Measurements from ENCODE around the gene NEDD4L.
"Not testable (repeated sequence)": the region's sequence is repeated elsewhere in the genome, so short reads cannot be mapped to it uniquely, and the experiment has no call there.

Gene NEDD4L

GRCh38 chr18:58432050-58432727, 388.2 kb downstream of the NEDD4L start:
- no peak for DNase-seq

DNA sequence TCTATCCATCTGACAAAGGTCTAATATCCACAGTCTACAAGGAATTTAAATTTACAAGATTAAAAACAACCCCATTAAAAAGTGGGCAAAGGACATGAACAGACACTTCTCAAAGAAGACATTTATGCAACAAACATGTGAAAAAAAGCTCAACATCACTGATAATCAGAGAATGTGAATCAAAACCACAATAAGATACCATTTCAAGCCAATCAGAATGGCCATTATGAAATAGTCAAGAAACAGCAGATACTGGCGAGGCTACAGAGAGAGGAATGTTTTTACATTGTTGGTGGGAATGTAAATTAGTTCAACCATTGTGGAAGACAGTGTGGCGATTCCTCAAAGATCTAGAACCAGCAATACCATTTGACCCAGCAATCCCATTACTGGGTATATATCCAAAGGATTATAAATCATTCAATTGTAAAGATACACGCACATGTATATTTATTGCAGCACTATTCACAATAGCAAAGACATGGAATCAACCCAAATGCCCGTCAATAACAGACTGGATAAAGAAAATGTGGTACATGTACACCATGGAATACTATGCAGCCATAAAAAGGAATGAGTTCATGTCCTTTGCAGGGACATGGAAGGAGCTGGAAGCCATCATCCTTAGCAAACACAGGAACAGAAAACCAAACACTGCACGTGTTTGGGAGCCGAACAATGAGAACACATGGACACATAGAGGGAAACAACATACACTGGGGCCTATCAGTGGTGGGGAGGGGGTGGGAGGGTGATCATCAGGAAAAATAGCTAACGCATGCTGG, 391.4 kb downstream of the NEDD4L start:
- not testable (repeated sequence) for DNase-seq

GRCh38 chr18:58438161-58438957, 394.3 kb downstream of the NEDD4L start:
- no peak for DNase-seq

GRCh38 chr18:58438958-58439300, 394.9 kb downstream of the NEDD4L start:
- DNase-seq: no peak

- DNase-seq: no peak
These were observed 399.6 kb downstream of the NEDD4L start for GRCh38 chr18:58443671-58444070.

DNA sequence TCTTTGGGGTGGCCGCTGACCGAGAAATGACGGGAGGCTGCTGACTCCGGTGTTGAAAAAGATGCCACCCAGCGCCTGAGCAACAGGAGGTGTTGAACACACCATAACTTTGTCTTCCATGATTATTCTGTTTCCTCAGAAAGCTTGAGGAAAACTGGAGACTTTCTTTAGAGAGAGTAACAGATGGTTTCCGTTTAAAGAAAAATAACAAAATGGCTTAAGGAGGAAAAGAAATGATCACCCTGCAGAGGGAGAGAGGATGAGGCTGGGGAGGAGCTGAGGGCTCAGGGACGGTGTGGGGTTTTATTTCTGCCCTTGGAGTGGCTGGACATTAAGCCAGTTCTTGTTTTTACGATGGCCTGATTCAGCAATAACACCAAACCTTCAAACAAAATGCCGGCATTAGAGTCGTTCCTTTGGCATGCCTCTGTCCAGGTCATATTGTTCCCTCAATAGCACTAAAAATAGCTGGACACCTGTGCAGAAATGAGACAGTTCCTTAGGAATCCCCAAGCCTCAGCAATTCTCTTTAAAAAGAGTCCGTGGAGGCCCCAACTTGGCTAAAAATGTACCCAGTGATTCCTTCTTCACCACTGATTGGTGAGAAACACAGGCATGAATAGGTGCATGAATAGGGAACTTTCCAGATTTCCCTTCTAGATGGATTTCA, 402.5 kb downstream of the NEDD4L start:
- DNase-seq: no peak

DNA sequence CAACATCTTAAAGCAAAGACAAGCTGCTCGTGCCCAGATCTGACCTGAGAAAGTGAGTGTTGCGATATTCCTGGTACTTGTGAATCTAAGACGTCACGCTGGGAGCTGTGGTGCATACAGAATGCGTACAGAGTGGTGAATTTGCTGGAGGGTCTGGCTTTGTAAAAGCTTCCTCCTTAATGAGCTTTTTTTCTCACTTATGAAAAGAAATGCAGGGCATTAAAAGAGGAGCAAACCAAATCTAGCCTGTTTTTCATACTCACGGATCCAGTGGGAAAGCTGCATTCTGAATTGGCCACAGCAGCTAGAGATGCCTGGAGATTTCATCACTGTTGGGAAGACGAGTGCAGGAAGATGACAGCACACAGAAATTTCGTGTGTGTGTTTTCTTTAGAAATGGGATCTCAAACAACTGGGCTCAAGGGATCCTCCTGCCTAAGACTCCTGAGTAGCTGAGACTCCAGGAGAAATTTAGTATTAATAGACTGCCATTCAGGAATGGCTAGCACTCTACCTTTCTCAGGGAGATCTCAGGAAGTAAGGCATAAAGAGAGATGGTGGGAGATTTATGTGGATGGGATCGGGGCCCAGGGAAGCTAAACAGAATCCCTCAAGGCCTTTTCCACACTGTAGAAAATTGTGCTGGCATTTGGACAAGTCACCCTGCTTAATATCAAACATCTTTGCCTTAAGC, 403.5 kb downstream of the NEDD4L start:
- no peak for DNase-seq

DNA sequence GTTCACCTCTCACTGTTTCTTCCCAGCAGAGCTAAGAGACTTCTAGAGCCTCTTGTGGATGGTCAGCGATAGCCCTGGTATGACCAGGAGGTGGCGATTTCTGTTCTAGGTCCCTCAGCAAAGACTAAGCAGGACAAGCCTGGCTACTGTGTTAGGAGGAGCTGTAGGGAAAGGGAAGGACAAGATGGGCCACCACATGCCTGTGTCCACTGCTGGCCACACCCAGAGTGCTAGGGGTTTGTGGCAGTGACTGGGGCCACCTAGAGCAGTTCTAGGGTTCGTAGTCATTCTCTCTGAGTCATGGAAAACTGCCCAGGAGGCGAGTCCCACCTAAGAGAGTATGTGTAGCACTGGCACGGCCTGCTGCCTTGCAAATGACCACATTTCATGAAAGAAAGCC, 405.4 kb downstream of the NEDD4L start:
- DNase-seq: no peak

Data from T-helper 9 cell (primary cell).